HepG2 (cell line): ENCODE results near the gene EFL1. TPM values are rescaled to one million over a fixed set of nuclear protein-coding genes. Genes with fewer than 3 reads are reported as not detected.

Source experiments
- AKNA ChIP-seq: sonication (generic); formaldehyde crosslinking; IDR thresholded peaks from 2 replicates; pipeline ENCODE4 v1.4.0; 2020; ENCODE audit warnings: missing genetic modification reagents, borderline replicate concordance
- FUBP1 ChIP-seq: sonication (generic); formaldehyde crosslinking; IDR thresholded peaks from 2 replicates; pipeline ENCODE4 v1.5.1; 2020; ENCODE audit warnings: missing genetic modification reagents, mild to moderate bottlenecking, borderline replicate concordance
- HMGXB4 ChIP-seq, 2 experiments: sonication (generic) in 1 of 2; formaldehyde crosslinking in 1 of 2; IDR thresholded peaks; 2 replicates each; pipeline versions ENCODE4 v1.4.0 to v1.6.1; 2018 to 2020; ENCODE audit warnings: missing genetic modification reagents in 2 of 2, borderline replicate concordance in 1 of 2, low read depth in 1 of 2, mild to moderate bottlenecking in 1 of 2, missing biosample characterization in 1 of 2
- IRF2 ChIP-seq: IDR thresholded peaks from 2 replicates; pipeline ENCODE4 v1.6.1; 2018; ENCODE audit warnings: missing genetic modification reagents, missing compliant biosample characterization
- KDM2A ChIP-seq: sonication (generic); formaldehyde crosslinking; IDR thresholded peaks from 2 replicates; pipeline ENCODE4 v1.4.0; 2020; ENCODE audit warnings: low read depth, missing genetic modification reagents, borderline replicate concordance
- NFKB2 ChIP-seq: sonication (generic); formaldehyde crosslinking; IDR thresholded peaks from 2 replicates; pipeline ENCODE4 v1.4.0; 2020; ENCODE audit warnings: missing genetic modification reagents, borderline replicate concordance
- THAP9 ChIP-seq: sonication (generic); formaldehyde crosslinking; IDR thresholded peaks from 2 replicates; pipeline ENCODE4; 2020; ENCODE audit warnings: missing genetic modification reagents, mild to moderate bottlenecking, borderline replicate concordance
- ZBTB33 ChIP-seq: sonication (generic); formaldehyde crosslinking; IDR thresholded peaks from 2 replicates; pipeline ENCODE4 v1.4.0; 2020; ENCODE audit warnings: missing genetic modification reagents
- ZNF121 ChIP-seq: sonication (generic); formaldehyde crosslinking; IDR thresholded peaks from 2 replicates; pipeline ENCODE4 v1.5.0; 2020; ENCODE audit warnings: mild to moderate bottlenecking, missing genetic modification reagents
- ZNF275 ChIP-seq: sonication (generic); formaldehyde crosslinking; IDR thresholded peaks from 2 replicates; pipeline ENCODE4 v1.8.0; 2022; ENCODE audit warnings: missing genetic modification reagents, mild to moderate bottlenecking, inconsistent platforms, borderline replicate concordance
- ZNF607 ChIP-seq: sonication (generic); formaldehyde crosslinking; IDR thresholded peaks from 2 replicates; pipeline ENCODE4 v1.5.1; 2020; ENCODE audit warnings: missing genetic modification reagents, mild to moderate bottlenecking, borderline replicate concordance
- polyA plus RNA-seq, 8 experiments: library from polyadenylated mRNA; depleted of rRNA in 3 of 8; stranded (reverse) in 7 of 8; unstranded in 1 of 8; fragments of >200 nt; fragmentation: Illumina TruSeq in 4 of 8; extraction: Trizol in 4 of 8; gene quantifications; 2 replicates each; pipeline versions ENCODE4 v1.2.1 to v1.2.3, GENCODE V29; 2011 to 2016; ENCODE audit warnings: low read depth in 4 of 8, missing spikeins in 1 of 8, mixed read lengths in 1 of 8; ENCODE audit not compliant: insufficient read depth in 1 of 8
- total RNA-seq, 5 experiments: library from RNA; depleted of rRNA; stranded (reverse); fragments of >200 nt; fragmentation: Illumina TruSeq; extraction: Trizol; gene quantifications; 2 replicates each; pipeline ENCODE4 v1.2.3, GENCODE V29; 2016; ENCODE audit warnings: low read depth in 1 of 5

Gene EFL1
- total and polyA plus RNA-seq, 2 of the 13 experiments (the other 11 are each of a cell fraction or from before 2014, with no cell fraction given): 6.4 to 12.0 TPM

GRCh38 chr15:82262422-82263026, at the start of gene EFL1, which contains the start of gene SAXO2 (continued):
- TF ChIP-seq FUBP1 (no peak), ZNF607 (CRISPR knock-in tag) (no peak), ZNF275 (CRISPR knock-in tag) (0 out of 2 replicates have a peak, but pooled peaks have one; percentile 49), AKNA (CRISPR knock-in tag) (no peak), KDM2A (peak; percentile 67; the same call in 1 of the 2 replicates), NFKB2 (no peak), HMGXB4 (CRISPR knock-in tag; IDR thresholded peaks at IDR 0.05; ENCODE audit: borderline replicate concordance in 1 of 2, low read depth in 1 of 2) (peak in 1 of 2 experiments; percentile 77; a peak in 2 of 4 replicates), ZNF121 (CRISPR knock-in tag) (no peak), IRF2 (CRISPR knock-in tag) (peak; percentile 16; the same call in 1 of the 2 replicates), THAP9 (CRISPR knock-in tag) (peak; percentile 28), ZBTB33 (no peak)
